OCI-LY3 (cell line): ENCODE measurements around the gene HIP1.

ENCODE experiments used
- H2AFZ ChIP-seq: fragments of 200-600, 300-600 bp; shearing (Covaris generic); 2 replicates; pipeline ENCODE4 v1.6.0; 2014; ENCODE audit warnings: antibody characterized with exemption, low read depth, low read length
- H3K27ac ChIP-seq: fragments of 200-600, 300-600 bp; sonication (generic); 2 replicates; pipeline ENCODE4 v1.5.1; 2014; ENCODE audit warnings: mild to moderate bottlenecking, low read length, moderate library complexity, mixed read lengths
- H3K27me3 ChIP-seq: fragments of 200-600, 300-600 bp; sonication (generic); 2 replicates; pipeline ENCODE4 v1.6.1; 2014; ENCODE audit warnings: low read depth, low read length, mixed read lengths
- H3K36me3 ChIP-seq: fragments of 200-600, 300-600 bp; sonication (generic); replicated peaks from 2 replicates; pipeline ENCODE3; 2014; ENCODE audit warnings: low read depth, low read length, mixed read lengths
- H3K4me1 ChIP-seq: fragments of 300-600, 200-600 bp; sonication (generic); 2 replicates; pipeline ENCODE4 v1.6.1; 2014; ENCODE audit warnings: low read length, mixed read lengths
- H3K4me2 ChIP-seq: fragments of 200-600, 300-600 bp; sonication (generic); 2 replicates; pipeline ENCODE4 v1.6.1; 2014; ENCODE audit warnings: low read length, mixed read lengths
- H3K4me3 ChIP-seq: fragments of 300-600, 200-600 bp; sonication (generic); 2 replicates; pipeline ENCODE4 v1.5.1; 2014; ENCODE audit warnings: antibody characterized with exemption, mild to moderate bottlenecking, low read length, moderate library complexity
- H3K79me2 ChIP-seq: fragments of 300-600, 200-600 bp; shearing (Covaris generic); 2 replicates; pipeline ENCODE4 v1.6.1; 2014; ENCODE audit warnings: mild to moderate bottlenecking, low read length, mixed read lengths
- H3K9ac ChIP-seq: fragments of 300-600, 200-600 bp; shearing (Covaris generic); 2 replicates; pipeline ENCODE4 v1.6.0; 2014; ENCODE audit warnings: mild to moderate bottlenecking, low read length, moderate library complexity
- H3K9me3 ChIP-seq: fragments of 200-600, 300-600 bp; shearing (Covaris generic); 2 replicates; pipeline ENCODE4 v1.6.1; 2014; ENCODE audit warnings: low read length, mixed read lengths; ENCODE audit not compliant: insufficient read depth
- H4K20me1 ChIP-seq: fragments of 200-600, 300-600 bp; sonication (generic); 2 replicates; pipeline ENCODE4 v1.6.1; 2016; ENCODE audit warnings: low read length, mixed read lengths; ENCODE audit not compliant: insufficient read depth
- CTCF ChIP-seq: fragments of 200-600, 300-600 bp; sonication (generic); IDR thresholded peaks from 2 replicates; pipeline ENCODE4 v1.5.1; 2014; ENCODE audit warnings: antibody characterized with exemption, low read length, low read depth
- EZH2phosphoT487 ChIP-seq: fragments of 200-600 bp; shearing (Covaris generic); IDR thresholded peaks from 2 replicates; pipeline ENCODE4 v1.6.1; 2018; ENCODE audit warnings: antibody characterized with exemption, mixed run types, low read depth

HIP1 gene

GRCh38 chr7:75623390-75624133 is 115.2 kb downstream of the HIP1 start:
- TF ChIP-seq EZH2phosphoT487, result no peak
- TF ChIP-seq CTCF, result no peak
- Histone ChIP-seq H2AFZ (no peak overlapping the region), H3K4me3 (no peak overlapping the region), H3K79me2 (no peaks in the 10 kb centered on the region), H4K20me1 (no peaks in the 10 kb centered on the region), H3K36me3 (no peaks in the 10 kb centered on the region), H3K9ac (no peak overlapping the region), H3K4me2 (no peak overlapping the region), H3K9me3 (no peaks in the 10 kb centered on the region), H3K27ac (no peak overlapping the region), H3K4me1 (peaks cover 8% of the 10 kb centered on the region; the same call in 1 of the 2 replicates), H3K27me3 (no peaks in the 10 kb centered on the region)

GRCh38 chr7:75621124-75621523 is 117.6 kb downstream of the HIP1 start:
- H3K4me3 ChIP-seq, result no peak overlapping the region
- no peak overlapping the region for H3K4me2 ChIP-seq
- H4K20me1 ChIP-seq, result no peaks in the 10 kb centered on the region
- no peak overlapping the region for H3K9ac ChIP-seq
- TF ChIP-seq CTCF (no peak), EZH2phosphoT487 (no peak)
- H3K27ac ChIP-seq, result no peak overlapping the region
- H3K27me3 ChIP-seq, result no peaks in the 10 kb centered on the region
- peaks cover 8% of the 10 kb centered on the region; the same call in 1 of the 2 replicates for H3K4me1 ChIP-seq
- H2AFZ ChIP-seq, result no peak overlapping the region
- H3K79me2 ChIP-seq, result no peaks in the 10 kb centered on the region
- no peaks in the 10 kb centered on the region for H3K36me3 ChIP-seq
- no peaks in the 10 kb centered on the region for H3K9me3 ChIP-seq

GRCh38 chr7:75619636-75620035 is 119.1 kb downstream of the HIP1 start:
- no peaks in the 10 kb centered on the region for H3K36me3 ChIP-seq
- H3K27ac ChIP-seq, result no peak overlapping the region
- H3K9ac ChIP-seq, result no peak overlapping the region
- H3K79me2 ChIP-seq, result no peaks in the 10 kb centered on the region
- no peaks in the 10 kb centered on the region for H3K9me3 ChIP-seq
- no peak overlapping the region for H3K4me2 ChIP-seq
- H3K4me3 ChIP-seq, result no peak overlapping the region
- TF ChIP-seq EZH2phosphoT487, result no peak
- no peak for TF ChIP-seq CTCF
- no peaks in the 10 kb centered on the region for H3K27me3 ChIP-seq
- no peaks in the 10 kb centered on the region for H4K20me1 ChIP-seq
- peaks cover 8% of the 10 kb centered on the region; the same call in 1 of the 2 replicates for H3K4me1 ChIP-seq
- no peak overlapping the region for H2AFZ ChIP-seq

GRCh38 chr7:75617634-75618234 is 121.0 kb downstream of the HIP1 start:
- no peak overlapping the region for H3K9ac ChIP-seq
- no peak overlapping the region for H2AFZ ChIP-seq
- H4K20me1 ChIP-seq, result no peaks in the 10 kb centered on the region
- H3K4me2 ChIP-seq, result no peak overlapping the region
- no peaks in the 10 kb centered on the region for H3K36me3 ChIP-seq
- H3K27me3 ChIP-seq, result no peaks in the 10 kb centered on the region
- H3K4me3 ChIP-seq, result no peak overlapping the region
- no peak overlapping the region for H3K27ac ChIP-seq
- no peaks in the 10 kb centered on the region for H3K79me2 ChIP-seq
- TF ChIP-seq EZH2phosphoT487 (no peak), CTCF (no peak)
- peaks cover 8% of the 10 kb centered on the region; the same call in 1 of the 2 replicates for H3K4me1 ChIP-seq
- no peaks in the 10 kb centered on the region for H3K9me3 ChIP-seq
